Keratinocyte (primary cell): ENCODE data around the gene NLGN4Y. TPM values are rescaled to one million over a fixed set of nuclear protein-coding genes. Genes with fewer than 3 reads are reported as not detected.

Source experiments
- DNase-seq: peaks from one replicate; pipeline ENCODE4 v3.0.0-alpha.2; 2011; ENCODE audit warnings: low read depth, missing footprints, low spot score
- FAIRE-seq: peaks from 2 replicates; lab custom pipeline; 2011; peaks lifted over from hg19 to GRCh38; lab: Jason Lieb, UNC
- H2AFZ ChIP-seq: 2 replicates; pipeline ENCODE4 v1.6.0; 2012; ENCODE audit warnings: low read length, control low read depth, inconsistent platforms; ENCODE audit not compliant: control insufficient read depth
- H3K27ac ChIP-seq: 2 replicates; pipeline ENCODE4 v1.5.1; 2011; ENCODE audit warnings: low read length; ENCODE audit not compliant: control insufficient read depth, insufficient read depth
- H3K27me3 ChIP-seq: 3 replicates; pipeline ENCODE4 v1.6.0; 2011; ENCODE audit warnings: low read length; ENCODE audit not compliant: control insufficient read depth, insufficient read depth; ENCODE audit errors: extremely low read depth
- H3K36me3 ChIP-seq, 2 experiments: 2 replicates in 1 of 2; 3 replicates in 1 of 2; pipeline ENCODE4 v1.5.1; 2011; ENCODE audit warnings: low read length in 2 of 2, mild to moderate bottlenecking in 1 of 2; ENCODE audit not compliant: control insufficient read depth in 2 of 2, insufficient read depth in 2 of 2; ENCODE audit errors: extremely low read depth in 1 of 2
- H3K4me1 ChIP-seq: 3 replicates; pipeline ENCODE4 v1.5.1; 2011; ENCODE audit warnings: low read length; ENCODE audit not compliant: control insufficient read depth, insufficient read depth; ENCODE audit errors: extremely low read depth
- H3K4me2 ChIP-seq: 3 replicates; pipeline ENCODE4 v1.6.0; 2011; ENCODE audit warnings: low read depth, low read length; ENCODE audit not compliant: control insufficient read depth, insufficient read depth; ENCODE audit errors: extremely low read depth
- H3K4me3 ChIP-seq, 3 experiments: fragments of 200-600 bp in 1 of 3; sonication (generic) in 1 of 3; 2 replicates in 2 of 3; 3 replicates in 1 of 3; pipeline ENCODE4 v1.5.1; 2011 to 2016; ENCODE audit warnings: low read length in 3 of 3, mild to moderate bottlenecking in 3 of 3, control low read depth in 2 of 3, inconsistent platforms in 1 of 3, low read depth in 1 of 3, mixed read lengths in 1 of 3, mixed run types in 1 of 3, moderate library complexity in 1 of 3; ENCODE audit not compliant: control insufficient read depth in 2 of 3, insufficient read depth in 2 of 3; ENCODE audit errors: extremely low read depth in 1 of 3
- H3K79me2 ChIP-seq: 2 replicates; pipeline ENCODE4 v1.6.0; 2012; ENCODE audit warnings: low read length; ENCODE audit not compliant: control insufficient read depth, insufficient read depth
- H3K9ac ChIP-seq: 3 replicates; pipeline ENCODE4 v1.6.0; 2011; ENCODE audit warnings: low read length; ENCODE audit not compliant: control insufficient read depth, insufficient read depth; ENCODE audit errors: extremely low read depth
- H3K9me1 ChIP-seq: 3 replicates; pipeline ENCODE4 v1.6.0; 2011; ENCODE audit warnings: low read length; ENCODE audit not compliant: control insufficient read depth, insufficient read depth; ENCODE audit errors: extremely low read depth
- H3K9me3 ChIP-seq: 2 replicates; pipeline ENCODE4 v1.5.1; 2012; ENCODE audit warnings: low read depth, low read length; ENCODE audit not compliant: control insufficient read depth
- H4K20me1 ChIP-seq: 3 replicates; pipeline ENCODE4 v1.6.0; 2011; ENCODE audit warnings: low read length; ENCODE audit not compliant: control insufficient read depth, insufficient read depth; ENCODE audit errors: extremely low read depth
- CTCF ChIP-seq, 3 experiments: IDR thresholded peaks in 1 of 3; conservative IDR thresholded peaks in 1 of 3; optimal IDR thresholded peaks in 1 of 3; 2 replicates in 2 of 3; 3 replicates in 1 of 3; pipeline versions ENCODE3 to v1.5.1; 2011; ENCODE audit warnings: low read length in 3 of 3, mild to moderate bottlenecking in 3 of 3, moderate library complexity in 2 of 3, control low read depth in 1 of 3, inconsistent platforms in 1 of 3; ENCODE audit not compliant: insufficient read depth in 2 of 3; ENCODE audit errors: extremely low read depth in 1 of 3
- EZH2 ChIP-seq: IDR thresholded peaks from one replicate; pipeline ENCODE4 v1.6.1; 2012; ENCODE audit warnings: inconsistent platforms, mild to moderate bottlenecking, low read length, moderate library complexity
- dilution Hi-C: fragments of 300-500 bp; cut with MboI; formaldehyde crosslinking; loops from one replicate; pipeline ENCODE4 v1.7.0; 2020; ENCODE audit warnings: low sequenced_read_pairs; ENCODE audit not compliant: extremely low pct_ligation_motif_present
- polyA plus RNA-seq, 5 experiments: library from polyadenylated mRNA; depleted of rRNA in 3 of 5; stranded (reverse) in 3 of 5; stranded (forward) in 1 of 5; unstranded in 1 of 5; fragments of >200 nt; gene quantifications; 1 replicate in 1 of 5; 2 replicates in 3 of 5; 3 replicates in 1 of 5; pipeline versions ENCODE4 v1.2.1 to v1.2.3, GENCODE V29; 2011 to 2012; ENCODE audit warnings: missing spikeins in 2 of 5, low read depth in 1 of 5, low replicate concordance in 1 of 5

Gene NLGN4Y
- polyA plus RNA-seq, 1 donor (not counting 4 experiments of a cell fraction or from before 2014, with no cell fraction given): not detected

GRCh38 chrY:14824583-14824982 lies 300.3 kb downstream of the NLGN4Y start:
- H3K4me2 ChIP-seq: no peak overlapping the region
- no peaks in the 10 kb centered on the region for H3K36me3 ChIP-seq
- no peaks in the 10 kb centered on the region for H4K20me1 ChIP-seq
- H3K9me3 ChIP-seq: no peaks in the 10 kb centered on the region
- no peaks in the 10 kb centered on the region for H3K9me1 ChIP-seq
- no peaks in the 10 kb centered on the region for H3K4me1 ChIP-seq
- no peak for FAIRE-seq
- no peak overlapping the region for H3K9ac ChIP-seq
- no peak overlapping the region for H2AFZ ChIP-seq
- DNase-seq: no peak
- H3K79me2 ChIP-seq: no peaks in the 10 kb centered on the region
- dilution Hi-C loops: no loop called here
- H3K27ac ChIP-seq: no peak overlapping the region
- TF ChIP-seq EZH2 (no peak), CTCF (optimal IDR thresholded peaks at IDR 0.05 in 1 of 3, IDR thresholded peaks at IDR 0.05 in 1 of 3, conservative IDR thresholded peaks at IDR 0.05 in 1 of 3; ENCODE audit: extremely low read depth in 1 of 3, insufficient read depth in 2 of 3, low read length in 3 of 3) (no peak)
- no peak overlapping the region for H3K4me3 ChIP-seq
- no peaks in the 10 kb centered on the region for H3K27me3 ChIP-seq

GRCh38 chrY:14825728-14826127 lies 301.4 kb downstream of the NLGN4Y start:
- H3K9ac ChIP-seq: no peak overlapping the region
- no peaks in the 10 kb centered on the region for H3K36me3 ChIP-seq
- H3K9me3 ChIP-seq: no peaks in the 10 kb centered on the region
- no peak for TF ChIP-seq CTCF (optimal IDR thresholded peaks at IDR 0.05 in 1 of 3, IDR thresholded peaks at IDR 0.05 in 1 of 3, conservative IDR thresholded peaks at IDR 0.05 in 1 of 3; ENCODE audit: extremely low read depth in 1 of 3, insufficient read depth in 2 of 3, low read length in 3 of 3)
- TF ChIP-seq EZH2: no peak
- H4K20me1 ChIP-seq: no peaks in the 10 kb centered on the region
- H3K4me3 ChIP-seq: no peak overlapping the region
- no peak for FAIRE-seq
- no peaks in the 10 kb centered on the region for H3K9me1 ChIP-seq
- H2AFZ ChIP-seq: no peak overlapping the region
- no peak overlapping the region for H3K4me2 ChIP-seq
- no peak overlapping the region for H3K27ac ChIP-seq
- H3K27me3 ChIP-seq: no peaks in the 10 kb centered on the region
- no peaks in the 10 kb centered on the region for H3K4me1 ChIP-seq
- dilution Hi-C loops: no loop called here
- no peaks in the 10 kb centered on the region for H3K79me2 ChIP-seq
- DNase-seq: no peak
